Liver (tissue), 9 donors: ENCODE results near the gene GRB7. TPM values are rescaled to one million over a fixed set of nuclear protein-coding genes. Genes with fewer than 3 reads are reported as not detected.

Experiments used
- DNase-seq: peaks from one replicate; pipeline ENCODE4 v3.0.0-alpha.2; 2017; ENCODE audit warnings: low spot score
- H3K27ac ChIP-seq, 2 donors: one replicate each; pipeline ENCODE4 v1.7.0; 2013; ENCODE audit warnings: inconsistent platforms in 2 of 2, low read length in 2 of 2, control low read depth in 1 of 2, low read depth in 1 of 2, mild to moderate bottlenecking in 1 of 2
- H3K27me3 ChIP-seq, 4 donors: one replicate each; pipeline versions ENCODE4 v1.6.1 to v1.7.0; 2013; ENCODE audit warnings: low read length in 3 of 4, inconsistent platforms in 1 of 4, mild to moderate bottlenecking in 1 of 4, moderate library complexity in 1 of 4; ENCODE audit not compliant: control insufficient read depth in 4 of 4, insufficient read depth in 4 of 4
- H3K36me3 ChIP-seq, 4 donors: one replicate each; pipeline versions ENCODE4 v1.6.1 to v1.7.0; 2013; ENCODE audit warnings: low read length in 3 of 4, mild to moderate bottlenecking in 3 of 4, low read depth in 1 of 4, moderate library complexity in 1 of 4; ENCODE audit not compliant: control insufficient read depth in 4 of 4, insufficient read depth in 3 of 4
- H3K4me1 ChIP-seq, 4 donors: one replicate each; pipeline versions ENCODE4 v1.6.1 to v1.7.0; 2013; ENCODE audit warnings: low read length in 3 of 4, mild to moderate bottlenecking in 3 of 4, moderate library complexity in 1 of 4; ENCODE audit not compliant: control insufficient read depth in 4 of 4, insufficient read depth in 4 of 4
- H3K4me3 ChIP-seq, 3 donors: one replicate each; pipeline versions ENCODE4 v1.6.1 to v1.7.0; 2013; ENCODE audit warnings: low read length in 3 of 3, control low read depth in 1 of 3, low read depth in 1 of 3, mild to moderate bottlenecking in 1 of 3
- H3K9ac ChIP-seq, 2 donors: one replicate each; pipeline ENCODE4 v1.7.0; 2013; ENCODE audit warnings: low read length in 2 of 2, mild to moderate bottlenecking in 2 of 2, moderate library complexity in 2 of 2, control low read depth in 1 of 2, low read depth in 1 of 2
- H3K9me3 ChIP-seq, 4 donors: one replicate each; pipeline versions ENCODE4 v1.6.1 to v1.7.0; 2013; ENCODE audit warnings: low read length in 3 of 4; ENCODE audit not compliant: control insufficient read depth in 4 of 4
- FOXA1 ChIP-seq: IDR thresholded peaks from 2 replicates; pipeline ENCODE4 v1.6.1; 2016; ENCODE audit warnings: antibody characterized with exemption
- FOXA2 ChIP-seq: IDR thresholded peaks from 2 replicates; pipeline ENCODE4 v1.6.1; 2016; ENCODE audit warnings: antibody characterized with exemption
- GABPA ChIP-seq, 2 donors: IDR thresholded peaks in 1 of 2; conservative IDR thresholded peaks in 1 of 2; 2 replicates each; pipeline ENCODE4 v1.6.1; 2016; ENCODE audit warnings: antibody characterized with exemption in 2 of 2, mild to moderate bottlenecking in 1 of 2, moderate library complexity in 1 of 2
- HNF4A ChIP-seq, 2 donors: conservative IDR thresholded peaks; 2 replicates each; pipeline ENCODE4 v1.6.1; 2016; ENCODE audit warnings: antibody characterized with exemption in 2 of 2, mild to moderate bottlenecking in 2 of 2
- HNF4G ChIP-seq: IDR thresholded peaks from 2 replicates; pipeline ENCODE4 v1.6.1; 2016; ENCODE audit warnings: antibody characterized with exemption
- JUND ChIP-seq, 2 donors: IDR thresholded peaks; 2 replicates each; pipeline ENCODE4 v1.6.1; 2016; ENCODE audit warnings: antibody characterized with exemption in 2 of 2
- NR2F2 ChIP-seq: IDR thresholded peaks from 2 replicates; pipeline ENCODE4 v1.6.1; 2016; ENCODE audit warnings: antibody characterized with exemption
- TAF1 ChIP-seq: conservative IDR thresholded peaks from 2 replicates; pipeline ENCODE4 v1.6.1; 2016; ENCODE audit warnings: antibody characterized with exemption, mild to moderate bottlenecking
- WGBS: extraction: QIAGEN DNeasy Blood & Tissue Kit; methylation state at CpG from one replicate; pipeline ENCODE4 v1.1.7; 2013; 5-methylcytosine and 5-hydroxymethylcytosine counted together
- polyA plus RNA-seq, 2 donors: library from polyadenylated mRNA; stranded (reverse) in 1 of 2; unstranded in 1 of 2; fragments of 200-250 nt in 1 of 2; fragments of >200 nt in 1 of 2; fragmentation: Nextera tagmentation in 1 of 2; extraction: Ambion mirVana in 1 of 2; gene quantifications; one replicate each; pipeline versions ENCODE4 v1.2.1 to v1.2.3, GENCODE V29; 2013 to 2015
- total RNA-seq, 2 donors: library from RNA; depleted of rRNA; stranded (reverse); fragments of >200 nt; gene quantifications; one replicate each; pipeline ENCODE4 v1.2.3, GENCODE V29; 2014
- TF ChIP-seq, protein P1 (sequence below): IDR thresholded peaks from 2 replicates; pipeline ENCODE4 v1.6.1; 2016; ENCODE audit warnings: antibody characterized with exemption, mild to moderate bottlenecking
- TF ChIP-seq, protein P2 (sequence below): IDR thresholded peaks from 2 replicates; pipeline ENCODE4 v1.6.1; 2016; ENCODE audit warnings: antibody characterized with exemption
- TF ChIP-seq, protein P3 (sequence below): IDR thresholded peaks from 2 replicates; pipeline ENCODE4 v1.6.1; 2016; ENCODE audit warnings: antibody characterized with exemption
- TF ChIP-seq, protein P4 (sequence below): fragments of 150-350 bp; IDR thresholded peaks from 2 replicates; pipeline ENCODE4 v1.5.1; 2017; ENCODE audit warnings: improper control_type of control experiment, low read depth, low read length; ENCODE audit not compliant: missing input control
- donor health status: healthy.
- donor health status: healthy.
- donor health status: healthy.
- donor health status: healthy.
- donor health status: healthy.

The GRB7 gene
- total and polyA plus RNA-seq, 4 donors: 1.9 to 6.8 (median 2.5) TPM

DNA sequence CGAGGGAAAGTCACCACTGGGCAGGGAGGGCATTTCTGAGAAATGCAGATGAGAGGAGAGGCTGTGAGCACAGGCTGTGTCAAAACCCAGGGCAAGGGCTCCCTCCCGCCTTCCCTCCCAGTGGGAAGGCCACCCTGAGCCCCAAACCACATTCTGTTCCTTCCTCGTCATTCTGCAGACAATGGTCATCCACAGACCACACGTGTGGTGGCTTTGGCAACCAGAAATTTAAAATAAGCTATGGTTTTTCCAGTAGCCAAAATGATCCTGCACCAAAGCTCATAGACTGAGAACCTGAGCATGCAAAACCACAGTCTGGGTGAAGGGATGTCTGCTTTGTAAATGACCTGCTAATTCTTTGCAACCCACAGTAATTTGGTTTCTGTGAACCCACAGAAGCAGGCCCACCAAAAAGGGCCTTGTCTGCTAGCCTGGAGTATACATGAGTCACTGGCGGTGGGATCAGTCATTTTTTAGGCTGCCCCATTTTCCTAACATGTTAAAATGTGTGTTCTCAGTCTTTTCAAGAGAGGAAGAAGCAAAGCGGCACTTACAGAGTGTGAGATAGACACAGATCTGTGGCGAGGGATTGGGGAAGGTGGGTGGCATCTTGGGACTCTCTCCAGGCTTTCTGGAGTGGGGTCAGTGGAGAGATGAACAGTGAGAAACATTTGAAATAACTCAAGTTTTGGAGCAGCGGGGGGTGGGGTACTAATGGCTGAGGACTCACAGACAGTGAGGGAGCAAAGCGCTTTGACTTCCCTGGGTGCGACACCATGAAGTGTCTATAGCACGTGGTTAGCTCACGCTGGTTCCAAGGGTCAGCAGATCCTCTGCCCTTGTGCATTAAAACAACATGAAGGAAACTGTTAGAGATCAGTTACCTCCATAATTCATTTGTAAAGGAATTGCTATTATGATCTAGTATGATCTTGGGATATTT, 20.5 kb downstream of the GRB7 start (continued):
- TF ChIP-seq, protein P1, sequence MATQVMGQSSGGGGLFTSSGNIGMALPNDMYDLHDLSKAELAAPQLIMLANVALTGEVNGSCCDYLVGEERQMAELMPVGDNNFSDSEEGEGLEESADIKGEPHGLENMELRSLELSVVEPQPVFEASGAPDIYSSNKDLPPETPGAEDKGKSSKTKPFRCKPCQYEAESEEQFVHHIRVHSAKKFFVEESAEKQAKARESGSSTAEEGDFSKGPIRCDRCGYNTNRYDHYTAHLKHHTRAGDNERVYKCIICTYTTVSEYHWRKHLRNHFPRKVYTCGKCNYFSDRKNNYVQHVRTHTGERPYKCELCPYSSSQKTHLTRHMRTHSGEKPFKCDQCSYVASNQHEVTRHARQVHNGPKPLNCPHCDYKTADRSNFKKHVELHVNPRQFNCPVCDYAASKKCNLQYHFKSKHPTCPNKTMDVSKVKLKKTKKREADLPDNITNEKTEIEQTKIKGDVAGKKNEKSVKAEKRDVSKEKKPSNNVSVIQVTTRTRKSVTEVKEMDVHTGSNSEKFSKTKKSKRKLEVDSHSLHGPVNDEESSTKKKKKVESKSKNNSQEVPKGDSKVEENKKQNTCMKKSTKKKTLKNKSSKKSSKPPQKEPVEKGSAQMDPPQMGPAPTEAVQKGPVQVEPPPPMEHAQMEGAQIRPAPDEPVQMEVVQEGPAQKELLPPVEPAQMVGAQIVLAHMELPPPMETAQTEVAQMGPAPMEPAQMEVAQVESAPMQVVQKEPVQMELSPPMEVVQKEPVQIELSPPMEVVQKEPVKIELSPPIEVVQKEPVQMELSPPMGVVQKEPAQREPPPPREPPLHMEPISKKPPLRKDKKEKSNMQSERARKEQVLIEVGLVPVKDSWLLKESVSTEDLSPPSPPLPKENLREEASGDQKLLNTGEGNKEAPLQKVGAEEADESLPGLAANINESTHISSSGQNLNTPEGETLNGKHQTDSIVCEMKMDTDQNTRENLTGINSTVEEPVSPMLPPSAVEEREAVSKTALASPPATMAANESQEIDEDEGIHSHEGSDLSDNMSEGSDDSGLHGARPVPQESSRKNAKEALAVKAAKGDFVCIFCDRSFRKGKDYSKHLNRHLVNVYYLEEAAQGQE: no peak
- no peak for TF ChIP-seq FOXA2
- no peak for TF ChIP-seq HNF4A (conservative IDR thresholded peaks at IDR 0.05)

DNA sequence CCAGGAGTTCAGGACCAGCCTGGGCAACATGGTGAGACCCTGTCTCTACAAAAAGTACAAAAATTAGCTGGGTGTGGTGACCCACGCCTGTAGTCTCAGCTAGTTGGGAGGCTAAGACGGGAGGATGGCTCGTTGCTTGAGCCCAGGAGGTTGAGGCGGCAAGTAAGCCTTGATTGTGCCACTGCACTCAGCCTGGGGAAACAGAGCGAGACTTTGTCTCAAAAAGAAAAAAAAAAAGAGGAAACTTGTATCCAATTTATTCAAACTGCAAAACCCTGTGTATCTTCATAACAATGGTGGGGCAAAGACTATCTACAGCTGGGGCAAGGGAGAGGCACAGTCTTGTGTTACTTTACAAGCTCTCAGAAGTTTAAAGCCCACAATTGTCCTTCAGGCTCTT, 21.5 kb downstream of the GRB7 start:
- peaks cover 0 to 5% (median 3%) of the 10 kb centered on the region in 4 donors for H3K4me1 ChIP-seq
- no peaks in the 10 kb centered on the region for H3K36me3 ChIP-seq
- no peaks in the 10 kb centered on the region for H3K27me3 ChIP-seq
- no peak for DNase-seq
- H3K9me3 ChIP-seq: no peaks in the 10 kb centered on the region
- no peak overlapping the region for H3K4me3 ChIP-seq
- no peak overlapping the region for H3K27ac ChIP-seq
- H3K9ac ChIP-seq: no peak overlapping the region
- 89% methylated on average over 5 of the region's 5 CpGs for WGBS
- TF ChIP-seq, protein P2, sequence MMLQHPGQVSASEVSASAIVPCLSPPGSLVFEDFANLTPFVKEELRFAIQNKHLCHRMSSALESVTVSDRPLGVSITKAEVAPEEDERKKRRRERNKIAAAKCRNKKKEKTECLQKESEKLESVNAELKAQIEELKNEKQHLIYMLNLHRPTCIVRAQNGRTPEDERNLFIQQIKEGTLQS: no peak
- TF ChIP-seq, protein P3, sequence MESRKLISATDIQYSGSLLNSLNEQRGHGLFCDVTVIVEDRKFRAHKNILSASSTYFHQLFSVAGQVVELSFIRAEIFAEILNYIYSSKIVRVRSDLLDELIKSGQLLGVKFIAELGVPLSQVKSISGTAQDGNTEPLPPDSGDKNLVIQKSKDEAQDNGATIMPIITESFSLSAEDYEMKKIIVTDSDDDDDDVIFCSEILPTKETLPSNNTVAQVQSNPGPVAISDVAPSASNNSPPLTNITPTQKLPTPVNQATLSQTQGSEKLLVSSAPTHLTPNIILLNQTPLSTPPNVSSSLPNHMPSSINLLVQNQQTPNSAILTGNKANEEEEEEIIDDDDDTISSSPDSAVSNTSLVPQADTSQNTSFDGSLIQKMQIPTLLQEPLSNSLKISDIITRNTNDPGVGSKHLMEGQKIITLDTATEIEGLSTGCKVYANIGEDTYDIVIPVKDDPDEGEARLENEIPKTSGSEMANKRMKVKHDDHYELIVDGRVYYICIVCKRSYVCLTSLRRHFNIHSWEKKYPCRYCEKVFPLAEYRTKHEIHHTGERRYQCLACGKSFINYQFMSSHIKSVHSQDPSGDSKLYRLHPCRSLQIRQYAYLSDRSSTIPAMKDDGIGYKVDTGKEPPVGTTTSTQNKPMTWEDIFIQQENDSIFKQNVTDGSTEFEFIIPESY: no peak
- TF ChIP-seq GABPA (IDR thresholded peaks at IDR 0.05 in 1 of 2, conservative IDR thresholded peaks at IDR 0.05 in 1 of 2) (no peak), HNF4G (no peak), JUND (IDR thresholded peaks at IDR 0.05) (no peak), FOXA1 (no peak), NR2F2 (no peak), TAF1 (no peak)
- TF ChIP-seq, protein P4, sequence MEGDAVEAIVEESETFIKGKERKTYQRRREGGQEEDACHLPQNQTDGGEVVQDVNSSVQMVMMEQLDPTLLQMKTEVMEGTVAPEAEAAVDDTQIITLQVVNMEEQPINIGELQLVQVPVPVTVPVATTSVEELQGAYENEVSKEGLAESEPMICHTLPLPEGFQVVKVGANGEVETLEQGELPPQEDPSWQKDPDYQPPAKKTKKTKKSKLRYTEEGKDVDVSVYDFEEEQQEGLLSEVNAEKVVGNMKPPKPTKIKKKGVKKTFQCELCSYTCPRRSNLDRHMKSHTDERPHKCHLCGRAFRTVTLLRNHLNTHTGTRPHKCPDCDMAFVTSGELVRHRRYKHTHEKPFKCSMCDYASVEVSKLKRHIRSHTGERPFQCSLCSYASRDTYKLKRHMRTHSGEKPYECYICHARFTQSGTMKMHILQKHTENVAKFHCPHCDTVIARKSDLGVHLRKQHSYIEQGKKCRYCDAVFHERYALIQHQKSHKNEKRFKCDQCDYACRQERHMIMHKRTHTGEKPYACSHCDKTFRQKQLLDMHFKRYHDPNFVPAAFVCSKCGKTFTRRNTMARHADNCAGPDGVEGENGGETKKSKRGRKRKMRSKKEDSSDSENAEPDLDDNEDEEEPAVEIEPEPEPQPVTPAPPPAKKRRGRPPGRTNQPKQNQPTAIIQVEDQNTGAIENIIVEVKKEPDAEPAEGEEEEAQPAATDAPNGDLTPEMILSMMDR: no peak
